ENCODE results near the gene ACSL3.

The ACSL3 gene

DNA sequence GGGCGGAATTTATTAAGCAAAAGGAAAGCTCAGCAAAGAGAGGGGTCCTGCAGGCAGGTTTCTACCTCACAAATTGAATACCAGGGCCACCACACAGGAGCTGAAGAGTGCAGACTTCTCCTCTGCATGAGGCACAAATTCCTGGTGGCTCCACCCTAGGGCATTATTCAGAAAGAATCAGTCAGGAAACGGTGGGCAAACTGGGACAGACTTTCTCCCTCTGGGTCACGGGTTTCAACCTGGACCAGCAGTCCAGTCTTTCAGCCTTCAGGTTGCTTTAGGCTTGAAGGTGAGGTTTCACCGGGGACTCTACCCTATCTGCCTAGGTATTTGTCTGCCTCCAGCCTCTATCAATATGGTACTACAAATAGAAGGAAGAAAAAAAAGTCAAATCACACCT lies 41.8 kb downstream of the ACSL3 start:
- DNase-seq (ENCODE audit: low read depth), result no peak
- H3K4me1 ChIP-seq (ENCODE audit: control insufficient read depth, insufficient read depth, low read length), result peaks cover 20% of the 10 kb centered on the region
- H3K36me3 ChIP-seq (ENCODE audit: control insufficient read depth, insufficient read depth, low read length, severe bottlenecking), result peaks cover 9% of the 10 kb centered on the region
- H3K27me3 ChIP-seq (replicated peaks; ENCODE audit: control insufficient read depth, insufficient read depth, low read length), result no peaks in the 10 kb centered on the region
- H3K9me3 ChIP-seq (ENCODE audit: control insufficient read depth, low read length), result no peaks in the 10 kb centered on the region
- H3K9ac ChIP-seq (ENCODE audit: low read length), result no peak overlapping the region
- H3K4me3 ChIP-seq (ENCODE audit: low read length), result no peak overlapping the region

DNA sequence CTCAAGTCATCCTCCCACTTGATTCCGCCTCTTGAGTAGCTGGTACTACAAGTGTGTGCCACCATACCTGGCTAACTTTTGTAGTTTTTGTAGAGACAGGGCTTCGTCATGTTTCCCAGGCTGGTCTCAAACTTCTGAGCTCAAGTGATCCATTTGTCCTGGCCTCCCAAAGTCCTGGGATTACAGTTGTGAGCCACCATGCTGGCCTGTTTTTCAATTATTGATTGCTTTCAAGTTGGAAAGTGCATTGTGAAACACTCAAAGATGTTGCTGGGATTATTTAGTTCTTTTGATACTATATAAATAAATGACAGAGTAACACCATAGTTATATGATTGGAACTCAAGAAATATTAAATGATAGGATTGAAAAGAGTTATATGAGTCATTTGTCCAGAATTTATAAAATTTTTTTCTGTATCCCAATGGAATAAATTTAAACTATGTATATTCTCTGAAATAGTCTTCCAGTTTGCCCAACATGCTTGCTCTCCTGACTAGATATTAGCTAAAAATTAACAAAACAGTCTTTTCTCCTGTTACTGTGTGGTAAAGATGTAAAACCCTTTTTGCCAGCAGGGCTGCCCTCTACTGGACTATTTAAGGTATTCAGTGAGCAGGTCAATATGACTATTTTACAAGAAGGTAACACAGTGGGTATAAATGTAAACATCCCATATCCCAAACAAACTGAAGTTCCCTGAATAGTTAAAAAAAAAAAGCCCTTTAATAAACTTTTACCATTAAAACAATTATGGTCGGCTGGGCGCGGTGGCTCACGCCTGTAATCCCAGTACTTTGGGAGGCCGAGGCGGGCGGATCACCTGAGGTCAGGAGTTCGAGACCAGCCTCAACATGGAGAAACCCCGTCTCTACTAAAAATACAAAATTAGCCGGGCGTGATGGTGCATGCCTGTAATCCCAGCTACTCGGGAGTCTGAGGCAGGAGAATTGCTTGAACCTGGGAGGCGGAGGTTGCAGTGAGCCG lies 42.7 kb downstream of the ACSL3 start:
- no peaks in the 10 kb centered on the region for H3K9me3 ChIP-seq (ENCODE audit: control insufficient read depth, low read length)
- peaks cover 9% of the 10 kb centered on the region for H3K36me3 ChIP-seq (ENCODE audit: control insufficient read depth, insufficient read depth, low read length, severe bottlenecking)
- H3K9ac ChIP-seq (ENCODE audit: low read length), result no peak overlapping the region
- H3K4me3 ChIP-seq (ENCODE audit: low read length), result no peak overlapping the region
- peak; percentile 76 for DNase-seq (ENCODE audit: low read depth)
- H3K4me1 ChIP-seq (ENCODE audit: control insufficient read depth, insufficient read depth, low read length), result peaks cover 28% of the 10 kb centered on the region
- no peaks in the 10 kb centered on the region for H3K27me3 ChIP-seq (replicated peaks; ENCODE audit: control insufficient read depth, insufficient read depth, low read length)

DNA sequence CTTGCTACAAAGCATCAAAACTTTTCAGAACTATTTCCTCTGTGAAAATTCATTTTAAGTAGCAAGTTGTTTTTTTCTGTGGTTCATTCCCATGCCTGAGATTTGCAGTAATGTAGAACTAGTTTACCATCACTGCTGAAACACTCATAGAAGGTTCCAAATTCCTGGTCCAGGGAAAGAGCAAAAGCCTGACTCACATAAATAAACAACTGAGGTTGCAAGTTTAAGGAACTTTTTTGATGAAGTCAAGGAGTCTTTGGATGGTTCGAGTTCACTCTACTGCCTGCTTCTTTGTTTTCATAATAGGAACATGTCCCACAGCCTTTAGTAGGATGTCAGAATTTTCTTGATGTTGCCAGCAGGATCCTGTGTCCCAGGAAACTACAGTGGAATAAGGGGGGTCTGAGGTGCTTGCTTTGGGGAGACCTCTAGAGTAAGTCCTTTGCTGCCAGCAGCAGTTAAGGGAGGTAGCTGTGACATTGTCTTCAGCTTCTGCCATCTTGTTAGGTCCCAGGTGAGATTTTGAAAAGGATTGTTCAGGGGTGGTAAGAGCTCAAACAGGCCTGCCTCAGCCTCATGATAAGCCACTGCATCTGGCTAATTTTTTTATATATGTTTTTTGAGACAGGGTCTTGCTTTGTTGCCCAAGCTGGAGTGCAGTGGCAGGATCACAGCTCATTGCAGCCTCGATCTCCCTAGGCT lies 43.9 kb downstream of the ACSL3 start:
- DNase-seq (ENCODE audit: low read depth), result peak; percentile 87
- Histone ChIP-seq H3K9me3 (ENCODE audit: control insufficient read depth, low read length) (no peaks in the 10 kb centered on the region), H3K4me1 (ENCODE audit: control insufficient read depth, insufficient read depth, low read length) (peaks cover 25% of the 10 kb centered on the region), H3K4me3 (ENCODE audit: low read length) (no peak overlapping the region), H3K36me3 (ENCODE audit: control insufficient read depth, insufficient read depth, low read length, severe bottlenecking) (peaks cover 20% of the 10 kb centered on the region), H3K9ac (ENCODE audit: low read length) (no peak overlapping the region), H3K27me3 (replicated peaks; ENCODE audit: control insufficient read depth, insufficient read depth, low read length) (no peaks in the 10 kb centered on the region)

GRCh38 chr2:222907048-222907447 lies 46.2 kb downstream of the ACSL3 start:
- H3K36me3 ChIP-seq (ENCODE audit: control insufficient read depth, insufficient read depth, low read length, severe bottlenecking), result peaks cover 35% of the 10 kb centered on the region
- H3K4me1 ChIP-seq (ENCODE audit: control insufficient read depth, insufficient read depth, low read length), result peaks cover 22% of the 10 kb centered on the region
- H3K27me3 ChIP-seq (replicated peaks; ENCODE audit: control insufficient read depth, insufficient read depth, low read length), result no peaks in the 10 kb centered on the region
- no peak for DNase-seq (ENCODE audit: low read depth)
- H3K4me3 ChIP-seq (ENCODE audit: low read length), result no peak overlapping the region
- H3K9me3 ChIP-seq (ENCODE audit: control insufficient read depth, low read length), result no peaks in the 10 kb centered on the region
- no peak overlapping the region for H3K9ac ChIP-seq (ENCODE audit: low read length)

DNA sequence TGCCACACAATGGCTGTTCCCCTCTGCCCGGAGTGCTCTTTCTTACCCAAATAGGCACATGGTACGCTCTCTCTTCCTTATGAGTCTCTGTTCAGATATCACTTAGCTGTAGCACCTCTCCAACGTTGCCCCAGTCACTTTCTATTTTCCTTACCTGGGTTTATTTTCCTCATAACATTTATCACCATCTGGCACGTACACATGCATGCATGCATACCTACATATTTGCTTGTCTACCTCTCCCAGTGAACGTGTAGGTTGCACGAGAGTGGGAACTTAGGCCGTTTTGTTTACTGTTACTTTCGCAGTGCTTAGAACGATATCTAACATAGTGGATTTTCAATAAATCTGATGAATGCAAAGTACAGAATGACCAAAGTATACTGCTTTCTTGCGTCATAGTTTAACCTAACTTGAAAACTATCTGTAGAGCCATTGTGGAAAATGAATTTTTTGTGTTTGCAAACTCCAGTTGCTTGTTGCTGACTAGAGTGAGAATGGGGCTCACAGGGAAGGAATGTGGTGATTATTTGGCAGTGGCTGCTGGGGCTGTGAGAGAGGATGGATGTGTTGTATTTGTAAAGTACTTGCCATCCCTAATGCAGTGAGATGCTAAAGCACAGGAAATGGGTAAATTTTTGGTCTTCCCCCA lies 47.1 kb downstream of the ACSL3 start:
- peak; percentile 59 for DNase-seq (ENCODE audit: low read depth)
- Histone ChIP-seq H3K36me3 (ENCODE audit: control insufficient read depth, insufficient read depth, low read length, severe bottlenecking) (peaks cover 35% of the 10 kb centered on the region), H3K27me3 (replicated peaks; ENCODE audit: control insufficient read depth, insufficient read depth, low read length) (no peaks in the 10 kb centered on the region), H3K4me1 (ENCODE audit: control insufficient read depth, insufficient read depth, low read length) (peaks cover 31% of the 10 kb centered on the region), H3K9ac (ENCODE audit: low read length) (no peak overlapping the region), H3K4me3 (ENCODE audit: low read length) (no peak overlapping the region), H3K9me3 (ENCODE audit: control insufficient read depth, low read length) (no peaks in the 10 kb centered on the region)

- Histone ChIP-seq H3K9ac (ENCODE audit: low read length) (no peak overlapping the region), H3K4me1 (ENCODE audit: control insufficient read depth, insufficient read depth, low read length) (peaks cover 35% of the 10 kb centered on the region), H3K4me3 (ENCODE audit: low read length) (no peak overlapping the region), H3K27me3 (replicated peaks; ENCODE audit: control insufficient read depth, insufficient read depth, low read length) (no peaks in the 10 kb centered on the region), H3K36me3 (ENCODE audit: control insufficient read depth, insufficient read depth, low read length, severe bottlenecking) (peaks cover 35% of the 10 kb centered on the region), H3K9me3 (ENCODE audit: control insufficient read depth, low read length) (no peaks in the 10 kb centered on the region)
- DNase-seq (ENCODE audit: low read depth), result no peak
Measured at GRCh38 chr2:222909286-222909685, 48.5 kb downstream of the ACSL3 start.

GRCh38 chr2:222912117-222912516 lies 51.3 kb downstream of the ACSL3 start:
- Histone ChIP-seq H3K27me3 (replicated peaks; ENCODE audit: control insufficient read depth, insufficient read depth, low read length) (no peaks in the 10 kb centered on the region), H3K36me3 (ENCODE audit: control insufficient read depth, insufficient read depth, low read length, severe bottlenecking) (peaks cover 41% of the 10 kb centered on the region), H3K4me3 (ENCODE audit: low read length) (no peak overlapping the region), H3K9me3 (ENCODE audit: control insufficient read depth, low read length) (no peaks in the 10 kb centered on the region), H3K4me1 (ENCODE audit: control insufficient read depth, insufficient read depth, low read length) (peaks cover 26% of the 10 kb centered on the region), H3K9ac (ENCODE audit: low read length) (peak overlapping the region; percentile 37)
- DNase-seq (ENCODE audit: low read depth), result peak; percentile 82

DNA sequence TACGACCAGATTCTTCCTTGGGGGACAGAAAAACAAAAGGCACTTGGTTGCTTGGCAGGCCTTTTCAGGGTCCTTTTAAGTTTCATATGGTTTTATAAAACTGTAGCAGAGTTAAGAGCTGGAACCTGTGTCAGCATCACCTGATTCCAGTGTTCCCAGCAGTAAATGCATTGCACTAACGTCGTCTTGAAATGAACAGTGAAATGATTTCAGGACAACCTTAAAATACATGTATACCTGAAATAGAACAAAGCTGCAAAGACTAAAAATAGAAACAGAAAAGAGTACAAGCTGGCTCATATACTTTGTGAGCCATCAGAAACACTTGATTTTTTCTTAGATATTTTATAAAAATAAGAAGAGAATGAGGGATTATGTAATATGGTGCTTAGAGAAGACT lies 51.9 kb downstream of the ACSL3 start:
- Histone ChIP-seq H3K4me3 (ENCODE audit: low read length) (no peak overlapping the region), H3K4me1 (ENCODE audit: control insufficient read depth, insufficient read depth, low read length) (peaks cover 25% of the 10 kb centered on the region), H3K9ac (ENCODE audit: low read length) (peak overlapping the region; percentile 37), H3K36me3 (ENCODE audit: control insufficient read depth, insufficient read depth, low read length, severe bottlenecking) (peaks cover 48% of the 10 kb centered on the region), H3K9me3 (ENCODE audit: control insufficient read depth, low read length) (no peaks in the 10 kb centered on the region), H3K27me3 (replicated peaks; ENCODE audit: control insufficient read depth, insufficient read depth, low read length) (no peaks in the 10 kb centered on the region)
- DNase-seq (ENCODE audit: low read depth), result no peak

GRCh38 chr2:222915092-222915957 lies 54.5 kb downstream of the ACSL3 start:
- Histone ChIP-seq H3K4me3 (ENCODE audit: low read length) (no peak overlapping the region), H3K27me3 (replicated peaks; ENCODE audit: control insufficient read depth, insufficient read depth, low read length) (no peaks in the 10 kb centered on the region), H3K9ac (ENCODE audit: low read length) (no peak overlapping the region), H3K36me3 (ENCODE audit: control insufficient read depth, insufficient read depth, low read length, severe bottlenecking) (peaks cover 50% of the 10 kb centered on the region), H3K9me3 (ENCODE audit: control insufficient read depth, low read length) (no peaks in the 10 kb centered on the region), H3K4me1 (ENCODE audit: control insufficient read depth, insufficient read depth, low read length) (peaks cover 29% of the 10 kb centered on the region)
- peak; percentile 66 for DNase-seq (ENCODE audit: low read depth)

- no peak overlapping the region for H3K4me3 ChIP-seq (ENCODE audit: low read length)
- peaks cover 29% of the 10 kb centered on the region for H3K4me1 ChIP-seq (ENCODE audit: control insufficient read depth, insufficient read depth, low read length)
- H3K9ac ChIP-seq (ENCODE audit: low read length), result no peak overlapping the region
- no peaks in the 10 kb centered on the region for H3K9me3 ChIP-seq (ENCODE audit: control insufficient read depth, low read length)
- DNase-seq (ENCODE audit: low read depth), result no peak
- H3K27me3 ChIP-seq (replicated peaks; ENCODE audit: control insufficient read depth, insufficient read depth, low read length), result no peaks in the 10 kb centered on the region
- H3K36me3 ChIP-seq (ENCODE audit: control insufficient read depth, insufficient read depth, low read length, severe bottlenecking), result peaks cover 51% of the 10 kb centered on the region
Measured at GRCh38 chr2:222916229-222917197, 55.7 kb downstream of the ACSL3 start.
